Effector CD4-positive, alpha-beta T cell (primary cell): Measurements from ENCODE around the gene UBL5.
"Not testable (repeated sequence)": the region's sequence is repeated elsewhere in the genome, so short reads cannot be mapped to it uniquely, and the experiment has no call there.

Experiments used
- DNase-seq: peaks from one replicate; pipeline ENCODE4 v3.0.0-alpha.2; 2020

The UBL5 gene

DNA sequence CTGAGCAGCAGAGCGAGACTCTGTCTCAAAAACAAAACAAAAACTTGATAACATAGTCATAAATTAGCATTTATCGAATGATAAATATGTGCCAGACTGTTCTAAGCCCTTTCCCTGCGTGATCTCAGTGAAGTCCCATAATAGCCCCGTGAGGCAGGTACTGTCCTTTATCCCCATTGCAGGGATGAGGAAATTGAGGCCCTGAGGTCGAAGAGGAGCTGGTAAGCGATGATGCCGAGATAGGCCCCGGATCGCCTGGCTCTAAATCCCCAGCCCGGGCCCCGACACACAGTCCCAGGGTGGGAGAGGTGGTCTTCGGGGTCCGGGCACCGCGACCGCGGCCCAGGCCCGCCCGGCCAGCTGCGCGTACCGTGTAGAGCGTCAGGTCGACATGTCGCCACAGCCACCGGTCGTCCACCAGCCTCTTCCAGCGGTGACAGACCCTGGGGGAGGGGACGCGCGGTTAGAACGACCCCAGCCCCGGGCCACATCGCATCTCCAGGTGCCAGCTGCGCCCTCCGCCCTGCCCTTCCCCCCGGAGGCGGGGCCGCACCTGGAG is 9.5 kb upstream of the UBL5 start:
- no peak for DNase-seq

DNA sequence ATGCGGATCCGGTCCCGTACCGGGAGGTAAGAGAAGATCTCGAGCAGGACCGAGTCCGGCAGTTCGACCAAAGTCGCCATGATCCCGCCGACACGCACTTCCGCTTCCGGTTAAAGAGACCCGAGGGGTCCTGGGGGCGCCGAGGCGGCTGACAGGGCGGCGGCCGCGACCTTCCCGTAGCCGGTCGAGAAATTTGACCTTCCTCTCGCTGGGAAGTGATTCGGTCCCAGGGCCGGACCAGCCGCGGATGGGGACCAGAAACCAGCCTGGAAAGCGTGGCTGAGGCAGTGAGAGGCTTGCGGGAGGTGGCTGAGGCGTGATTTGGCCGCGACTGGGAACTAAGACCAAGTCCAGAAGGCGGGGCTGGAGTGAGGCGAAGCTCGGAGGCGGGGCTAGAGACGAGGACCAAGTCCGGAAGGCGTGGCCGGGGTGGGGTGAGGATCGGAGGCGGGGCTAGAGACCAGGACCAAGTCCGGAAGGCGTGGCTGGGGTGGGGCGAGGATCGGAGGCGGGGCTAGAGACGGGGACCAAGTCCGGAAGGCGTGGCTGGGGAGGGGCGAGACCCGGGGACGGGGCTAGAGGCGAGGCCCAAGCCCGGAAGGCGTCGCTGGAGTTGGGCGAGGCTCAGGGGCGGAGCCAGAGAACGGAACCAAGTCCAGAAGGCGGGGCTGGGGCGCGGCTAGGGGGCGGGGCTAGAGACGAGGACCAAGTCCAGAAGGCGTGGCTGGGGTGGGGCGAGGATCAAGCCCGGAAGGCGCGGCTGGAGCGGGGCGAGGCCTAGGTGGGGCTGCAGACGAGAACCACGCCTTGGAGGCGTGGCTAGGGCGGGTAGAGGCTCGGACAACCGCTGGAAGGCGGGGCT is 8.8 kb upstream of the UBL5 start, which contains the start of gene FBXL12:
FBXL12 (minus strand) TSS at position 346 of the 862 bp plus-strand sequence; CDS start at position 80, 266 bp downstream.
- DNase-seq, result peak; percentile 100

DNA sequence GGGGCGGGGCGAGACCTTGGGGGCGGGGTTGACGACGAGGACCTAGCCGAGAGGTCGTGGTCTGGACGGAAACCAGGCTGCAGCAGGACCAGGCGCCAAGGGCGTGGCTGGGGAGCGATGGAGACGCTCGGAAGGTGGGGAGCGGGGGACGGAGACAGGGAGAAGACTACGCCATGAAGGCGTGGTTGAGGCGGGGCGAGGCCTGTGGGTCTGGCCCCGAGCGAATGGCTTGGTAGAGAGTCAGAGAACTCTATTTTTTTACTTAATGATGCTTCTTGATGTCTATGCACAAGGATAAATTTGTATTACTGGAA is 8.2 kb upstream of the UBL5 start:
- no peak for DNase-seq

DNA sequence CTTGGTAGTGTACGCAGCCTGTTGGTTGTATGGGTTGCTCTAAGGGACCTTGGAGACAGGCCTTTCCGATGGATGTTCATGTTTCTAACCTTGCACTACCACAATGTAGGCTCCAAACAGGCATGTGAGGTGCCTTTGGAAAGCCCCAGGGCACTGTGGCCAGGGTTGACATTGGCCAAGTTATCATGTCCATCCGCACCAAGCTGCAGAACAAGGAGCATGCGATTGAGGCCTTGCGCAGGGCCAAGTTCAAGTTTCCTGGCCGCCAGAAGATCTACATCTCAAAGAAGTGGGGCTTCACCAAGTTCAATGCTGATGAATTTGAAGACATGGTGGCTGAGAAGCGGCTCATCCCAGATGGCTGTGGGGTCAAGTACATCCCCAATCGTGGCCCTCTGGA is 7.7 kb upstream of the UBL5 start:
- not testable (repeated sequence) for DNase-seq

DNA sequence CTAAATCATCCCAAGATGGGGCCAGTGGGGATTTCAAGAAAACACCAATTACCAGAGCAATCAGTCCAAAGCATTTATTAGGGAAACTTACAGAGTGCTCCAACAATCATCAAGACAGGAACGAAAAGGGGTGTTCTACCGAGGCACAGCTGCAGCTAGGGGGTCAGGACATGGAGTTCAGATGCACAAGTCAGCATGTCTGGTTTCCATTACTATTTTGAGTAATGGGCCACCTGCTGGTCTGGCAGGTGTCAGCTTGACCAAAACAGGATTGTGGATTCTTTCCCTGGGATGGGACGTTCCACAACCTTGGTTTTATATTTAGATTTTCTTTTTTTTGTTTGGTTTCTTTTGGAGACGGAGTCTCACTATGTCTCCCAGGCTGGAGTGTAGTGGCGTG is 3.9 kb upstream of the UBL5 start:
- no peak for DNase-seq

DNA sequence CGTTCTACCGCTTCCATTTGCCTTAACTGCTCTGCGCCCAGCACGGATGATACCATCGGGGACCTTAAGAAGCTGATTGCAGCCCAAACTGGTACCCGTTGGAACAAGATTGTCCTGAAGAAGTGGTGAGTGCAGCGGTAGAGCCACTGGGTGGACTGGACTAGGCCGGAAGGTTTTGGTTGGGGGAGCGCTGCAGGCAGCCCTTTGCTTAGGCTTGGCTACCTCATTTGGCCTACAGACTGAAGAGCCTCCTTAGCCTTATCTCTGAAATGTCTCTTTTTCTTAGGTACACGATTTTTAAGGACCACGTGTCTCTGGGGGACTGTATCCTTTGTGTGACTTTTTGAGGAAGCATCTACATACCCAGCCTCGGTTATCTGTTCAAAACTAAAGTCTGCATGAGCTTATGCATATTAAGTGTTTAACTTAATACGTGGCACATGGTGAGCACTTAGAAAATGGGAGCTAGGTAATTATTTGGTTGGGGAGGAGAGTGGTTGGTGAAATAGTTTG is 889 bp downstream of the UBL5 start:
- no peak for DNase-seq

DNA sequence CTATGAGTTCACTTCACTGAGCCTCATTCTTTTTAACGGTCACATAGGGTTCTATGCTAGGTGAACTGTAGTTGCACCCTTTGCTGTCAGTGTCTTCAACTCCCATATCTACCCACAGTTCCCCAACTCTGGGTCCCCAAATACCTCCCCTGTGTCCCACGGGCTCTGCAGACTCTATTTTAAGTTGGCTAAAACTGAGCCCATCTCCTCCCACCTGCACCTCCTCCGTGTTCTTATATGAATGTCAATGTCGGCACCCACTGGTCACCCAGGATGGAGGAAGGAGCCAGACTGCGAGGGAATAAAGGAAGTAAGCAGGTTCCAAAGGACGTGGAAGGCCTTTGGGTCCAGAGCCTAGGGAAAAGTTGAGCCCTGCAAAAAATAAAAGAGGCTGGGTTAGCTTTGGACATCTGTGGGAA is 6.6 kb downstream of the UBL5 start:
- DNase-seq, result no peak

DNA sequence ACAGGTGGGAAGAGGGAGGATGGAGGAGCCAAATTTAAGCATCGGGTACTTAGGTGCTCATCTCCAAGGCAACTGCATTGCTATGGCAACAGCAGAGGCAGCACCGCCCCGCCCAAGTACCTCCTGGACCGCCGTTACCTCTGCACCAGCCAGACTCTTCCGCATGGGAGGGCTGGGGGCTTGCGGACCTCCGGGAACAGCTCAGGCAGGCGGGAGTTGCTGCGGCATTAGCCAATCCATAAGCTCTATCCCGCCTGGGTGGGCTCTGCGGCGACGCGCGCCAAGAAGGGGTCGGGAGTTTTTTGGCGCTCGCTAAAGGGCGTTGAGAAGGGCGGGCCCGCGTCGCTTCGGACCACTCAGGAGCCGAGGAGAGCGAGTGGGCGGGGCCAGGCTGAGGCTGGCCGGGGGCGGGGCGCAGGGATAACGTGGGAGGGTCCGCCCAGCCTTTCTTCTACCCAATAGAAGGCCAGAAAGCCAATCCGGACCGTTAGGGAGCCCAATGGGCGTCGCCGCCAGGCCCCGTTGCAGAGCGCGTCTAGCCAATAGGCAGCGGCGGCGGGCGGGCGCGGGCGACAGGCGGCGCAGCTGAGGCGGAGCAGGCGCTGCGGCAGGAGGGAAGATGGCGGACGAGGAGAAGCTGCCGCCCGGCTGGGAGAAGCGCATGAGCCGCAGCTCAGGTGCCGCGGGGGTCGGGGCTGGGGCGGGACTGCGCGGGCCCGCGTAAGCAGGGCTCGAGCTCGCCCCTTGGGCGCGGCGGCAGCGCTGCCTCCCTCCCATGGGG is 7.2 kb downstream of the UBL5 start, which contains the start of gene PIN1:
PIN1 (plus strand) TSS at position 593 of the 781 bp plus-strand sequence; CDS start at position 620, 27 bp downstream.
- DNase-seq, result peak; percentile 98

DNA sequence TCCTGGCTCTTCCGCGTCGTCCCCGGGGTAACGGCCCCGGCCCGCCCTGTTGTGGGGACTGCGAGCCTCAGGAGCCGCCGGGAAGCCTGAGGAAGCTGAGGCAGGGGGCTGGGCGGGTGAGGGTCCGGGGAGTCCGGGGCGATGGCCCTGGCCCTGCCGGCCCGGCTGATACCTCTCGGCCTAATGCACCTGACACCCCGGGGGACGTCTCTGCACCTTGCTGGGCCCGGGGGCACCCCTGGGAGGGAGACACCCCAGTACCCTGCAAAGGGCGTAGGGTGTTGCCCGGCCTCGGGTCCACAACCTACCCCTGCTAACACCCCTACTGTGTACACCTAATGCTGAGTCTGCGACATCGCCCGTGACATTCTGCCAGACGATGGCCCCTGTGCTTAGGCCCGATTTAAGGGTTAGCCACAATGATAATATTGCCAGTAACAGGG is 7.8 kb downstream of the UBL5 start:
- DNase-seq, result no peak

DNA sequence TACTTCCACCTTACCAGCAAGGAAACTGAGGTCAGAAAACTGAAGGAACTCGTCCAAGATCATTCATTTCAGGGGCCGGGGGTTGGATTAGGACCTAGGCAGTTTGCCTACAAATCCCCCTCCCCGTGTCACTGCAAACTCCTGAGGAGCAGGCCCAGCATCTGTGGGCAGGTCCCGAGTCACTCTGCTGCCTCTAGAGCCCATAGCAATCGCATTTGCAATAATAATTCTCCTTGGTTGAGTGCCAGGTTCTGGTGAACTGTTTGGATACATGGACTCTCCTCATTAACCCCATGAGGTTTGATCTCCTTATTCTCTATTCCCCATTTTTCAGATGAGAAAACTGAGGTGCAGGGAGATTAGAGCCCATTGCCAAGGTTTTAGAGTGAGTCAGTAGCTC is 8.3 kb downstream of the UBL5 start:
- no peak for DNase-seq

DNA sequence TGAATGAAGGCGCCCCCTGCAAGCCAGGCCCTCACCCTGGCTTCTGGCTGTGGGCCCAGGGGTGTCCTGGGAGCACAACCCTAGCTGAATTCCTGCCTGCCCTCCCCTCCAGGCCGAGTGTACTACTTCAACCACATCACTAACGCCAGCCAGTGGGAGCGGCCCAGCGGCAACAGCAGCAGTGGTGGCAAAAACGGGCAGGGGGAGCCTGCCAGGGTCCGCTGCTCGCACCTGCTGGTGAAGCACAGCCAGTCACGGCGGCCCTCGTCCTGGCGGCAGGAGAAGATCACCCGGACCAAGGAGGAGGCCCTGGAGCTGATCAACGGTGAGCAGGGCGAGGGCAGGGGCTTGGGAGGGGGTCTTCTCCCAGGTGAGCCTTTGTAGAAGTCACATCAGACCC is 10.6 kb downstream of the UBL5 start:
- no peak for DNase-seq

DNA sequence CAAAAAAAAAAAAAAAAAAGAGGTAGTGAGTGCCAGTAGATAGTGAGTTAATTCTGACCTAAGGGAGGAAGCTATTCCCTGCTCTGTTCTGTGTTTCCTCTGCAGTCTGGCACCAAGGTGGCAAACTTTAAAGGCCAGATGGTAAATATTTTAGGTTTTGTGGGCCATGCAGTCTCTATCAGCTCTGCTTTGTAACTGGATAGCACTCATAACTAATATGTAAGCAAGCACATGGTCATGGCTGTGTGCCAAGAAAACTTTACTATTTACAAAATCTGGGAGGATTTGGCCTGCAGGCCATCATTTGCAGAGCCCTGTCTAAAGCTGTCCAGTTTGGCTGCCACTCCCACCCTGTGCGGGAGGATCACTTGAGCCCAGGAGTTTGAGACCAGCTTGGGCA is 11.7 kb downstream of the UBL5 start:
- no peak for DNase-seq

DNA sequence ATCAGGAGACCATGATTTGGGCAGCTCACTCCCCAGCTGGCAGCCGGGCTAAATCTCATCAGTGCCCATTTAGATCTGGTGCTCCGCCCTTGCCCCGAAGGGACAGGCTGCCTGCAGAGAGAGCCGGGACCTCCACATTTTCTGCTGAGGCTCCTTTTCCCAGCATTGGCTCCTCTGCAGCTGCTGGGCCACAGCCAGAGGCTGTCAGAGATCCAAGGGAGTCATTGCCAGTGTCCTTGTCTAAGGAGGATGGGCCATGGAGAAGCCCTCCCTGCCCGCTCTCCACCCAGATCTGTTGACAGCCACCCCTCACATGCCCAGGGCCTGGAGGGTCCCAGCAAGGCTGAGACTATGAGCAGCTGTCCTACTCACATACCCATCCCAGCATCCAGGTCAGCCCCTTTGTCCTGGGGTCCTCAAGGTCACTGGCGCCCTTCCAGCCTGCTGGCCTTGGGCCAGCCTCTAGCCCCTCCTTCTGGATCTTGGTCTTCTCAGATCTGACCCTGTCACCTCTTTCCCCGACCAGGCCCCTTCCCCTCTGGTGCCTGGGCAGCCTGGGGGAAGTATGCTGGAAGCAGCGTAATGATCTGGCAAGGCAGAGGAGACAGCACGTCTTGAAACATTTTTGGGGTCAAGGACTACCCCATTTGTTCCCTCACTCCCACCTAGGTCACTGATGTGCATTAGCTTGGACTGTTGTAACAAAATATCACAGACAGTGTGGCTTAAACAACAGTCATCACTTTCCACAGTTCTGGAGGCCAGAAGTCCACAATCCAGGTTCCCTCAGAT is 15.3 kb downstream of the UBL5 start:
- DNase-seq, result no peak

DNA sequence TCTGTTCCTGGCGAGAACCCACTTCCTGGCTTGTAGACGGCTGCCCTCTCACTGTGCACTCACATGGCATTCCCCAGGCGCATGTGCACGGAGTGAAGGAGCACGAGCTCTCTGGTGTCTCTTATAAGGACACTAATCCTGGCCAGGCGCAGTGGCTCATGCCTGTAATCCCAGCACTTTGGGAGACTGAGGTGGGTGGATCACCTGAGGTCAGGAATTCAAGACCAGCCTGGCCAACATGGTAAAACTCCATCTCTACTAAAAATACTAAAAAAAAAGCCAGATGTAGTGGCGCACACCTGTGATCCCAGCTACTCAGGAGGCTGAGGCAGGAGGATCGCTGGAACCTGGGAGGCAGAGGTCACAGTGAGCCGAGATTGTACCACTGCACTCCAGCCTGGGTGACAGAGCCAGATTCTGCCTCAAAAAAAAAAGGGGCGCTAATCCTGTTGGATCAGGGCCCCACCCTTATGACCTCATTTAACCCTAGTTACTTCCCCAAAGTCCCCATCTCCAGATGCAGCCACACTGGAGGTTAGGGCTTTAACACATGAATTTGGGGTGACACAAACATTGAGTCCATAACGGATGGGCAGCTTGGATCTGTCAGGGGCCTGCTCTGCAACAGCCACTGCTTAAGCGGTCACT is 16.0 kb downstream of the UBL5 start:
- DNase-seq, result not testable (repeated sequence)

DNA sequence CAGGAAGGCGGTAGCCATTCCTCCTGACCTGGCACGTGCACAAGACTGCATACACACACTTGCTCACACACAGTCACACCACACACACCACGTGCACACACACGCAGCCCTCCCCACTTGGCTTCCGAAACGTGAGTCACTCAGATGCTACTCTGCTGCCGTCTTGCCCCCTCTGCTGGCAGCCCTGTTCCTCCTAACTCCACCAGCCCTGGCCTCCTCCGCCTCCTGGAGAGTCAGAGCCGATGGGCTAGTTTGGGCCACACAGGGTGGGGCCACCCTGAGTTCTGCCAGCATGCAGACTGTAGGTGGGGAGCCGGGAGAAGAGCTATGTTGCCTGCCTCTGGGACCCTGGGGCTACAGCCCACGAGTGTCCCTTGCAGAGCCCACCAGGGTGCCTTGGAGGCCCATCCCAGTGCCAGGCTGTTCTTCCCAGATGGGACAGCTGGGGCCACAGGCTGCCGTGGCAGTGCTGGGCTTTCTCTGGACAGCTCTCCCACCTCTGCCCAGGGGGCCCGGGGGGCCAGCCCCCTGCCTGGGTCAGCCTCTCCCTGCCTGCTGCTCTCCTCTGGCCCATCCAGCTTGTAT is 19.5 kb downstream of the UBL5 start:
- no peak for DNase-seq

DNA sequence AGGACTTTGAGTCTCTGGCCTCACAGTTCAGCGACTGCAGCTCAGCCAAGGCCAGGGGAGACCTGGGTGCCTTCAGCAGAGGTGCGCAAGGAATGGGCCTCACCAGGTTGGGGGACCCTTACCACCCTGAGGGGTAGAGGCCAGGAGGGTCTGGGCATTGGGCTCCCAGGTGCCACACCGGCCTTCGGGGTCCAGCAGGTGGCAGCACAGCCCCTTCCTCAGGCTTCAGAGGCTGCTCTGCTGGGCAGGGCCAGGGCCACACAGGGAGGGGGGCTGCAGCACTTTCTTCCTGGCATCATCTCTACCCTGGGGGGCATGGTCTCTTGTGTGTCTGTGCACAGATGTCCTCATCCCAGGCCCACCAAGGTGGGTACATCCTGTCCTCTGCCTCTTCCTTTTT is 20.3 kb downstream of the UBL5 start:
- DNase-seq, result peak; percentile 21

DNA sequence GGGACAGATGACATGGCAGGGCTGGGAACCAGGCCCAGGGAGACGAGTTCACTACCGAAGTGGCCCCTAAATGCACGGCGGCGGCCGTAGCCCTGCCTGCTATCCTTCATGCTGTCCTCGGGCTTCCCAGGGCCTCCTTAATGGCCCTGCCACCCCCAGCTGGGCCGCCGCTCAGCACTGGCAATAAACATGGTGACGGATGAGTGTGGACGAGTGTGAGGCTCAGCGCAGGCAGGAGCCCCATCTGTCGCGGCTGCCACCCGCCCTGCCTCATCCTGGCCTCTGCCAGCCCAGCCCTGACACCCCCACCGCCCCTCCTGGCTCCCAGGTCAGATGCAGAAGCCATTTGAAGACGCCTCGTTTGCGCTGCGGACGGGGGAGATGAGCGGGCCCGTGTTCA is 21.0 kb downstream of the UBL5 start:
- no peak for DNase-seq

DNA sequence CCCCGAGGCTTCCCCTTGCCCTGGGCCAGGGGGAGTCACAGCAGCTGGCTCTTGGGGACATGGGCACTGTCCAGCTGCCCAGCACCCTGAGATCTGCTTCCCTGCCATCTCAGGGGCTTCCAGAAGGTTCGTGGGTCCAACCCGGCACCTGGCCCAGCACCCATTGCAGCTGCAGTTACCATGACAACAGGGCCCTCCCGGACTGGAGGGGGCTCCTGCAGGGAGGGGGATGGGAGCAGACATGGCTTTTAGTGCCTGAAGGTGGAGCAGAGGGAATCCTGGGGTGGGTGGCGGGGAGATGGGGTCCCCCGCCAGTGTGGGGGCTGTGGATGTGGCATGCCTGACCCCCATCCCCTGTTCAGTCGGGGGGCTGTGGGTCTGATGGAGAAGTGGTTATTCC is 22.1 kb downstream of the UBL5 start:
- DNase-seq, result no peak

DNA sequence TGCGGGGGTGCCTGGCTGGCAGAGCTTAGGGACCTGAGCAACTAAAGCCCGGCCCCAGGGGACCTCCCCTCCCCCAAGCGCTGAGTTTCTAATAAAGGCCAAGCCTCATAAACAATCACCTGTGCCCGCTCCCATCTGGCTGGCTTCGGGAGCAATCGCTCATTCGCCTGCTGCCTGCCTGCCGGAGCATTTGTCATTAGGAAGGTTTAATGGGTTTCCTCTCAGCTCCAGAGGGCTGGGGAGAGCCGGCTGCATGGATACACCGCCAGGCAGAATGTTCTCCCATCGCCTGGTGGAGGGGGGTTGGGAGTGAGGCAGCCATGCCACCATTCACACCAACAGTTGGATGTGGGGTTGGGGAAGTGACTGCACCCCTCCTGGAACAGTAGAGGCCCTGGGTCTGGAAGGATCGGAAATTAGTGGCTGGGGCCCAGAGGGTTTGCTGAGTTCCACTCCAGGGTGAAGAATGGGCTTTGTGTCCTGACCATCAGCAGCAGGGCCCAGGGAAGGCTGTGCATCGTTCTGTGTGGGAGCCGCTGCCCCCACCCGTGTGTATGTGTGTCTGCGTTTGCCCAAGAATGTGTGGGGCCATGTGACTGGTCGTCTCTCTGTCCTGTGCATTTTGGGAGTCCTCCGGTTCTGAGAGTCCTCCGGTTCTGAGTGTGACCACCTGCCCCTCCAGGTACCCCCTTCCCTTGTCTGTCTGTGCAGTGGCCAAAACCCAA is 22.7 kb downstream of the UBL5 start:
- no peak for DNase-seq

DNA sequence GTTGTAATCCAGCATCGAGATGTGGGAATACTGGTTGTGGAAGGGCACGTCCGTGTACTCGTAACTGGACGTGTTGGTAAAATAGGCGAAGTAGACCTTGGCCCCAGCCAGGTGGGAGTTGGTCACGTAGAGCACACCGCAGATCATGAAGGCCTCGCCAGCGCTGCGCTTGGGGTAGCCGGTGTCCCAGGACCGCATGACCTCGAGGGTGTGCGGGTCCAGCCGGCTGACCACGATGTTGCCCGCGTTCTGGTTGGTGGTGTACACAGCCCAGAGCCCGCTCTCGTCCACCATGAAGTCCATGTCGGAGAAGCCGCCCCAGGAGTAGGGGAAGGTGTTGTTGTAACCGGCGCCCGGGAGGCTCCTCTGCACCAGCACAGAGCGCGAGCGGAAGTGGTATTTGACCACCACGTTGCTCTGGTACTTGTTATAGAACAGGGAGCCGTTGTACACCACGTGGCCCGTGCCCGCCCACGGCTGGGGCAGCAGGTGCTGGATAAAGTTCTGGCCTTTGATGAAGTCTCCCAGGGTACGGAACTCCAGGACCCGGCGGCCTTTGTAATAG is 26.6 kb downstream of the UBL5 start:
- no peak for DNase-seq

DNA sequence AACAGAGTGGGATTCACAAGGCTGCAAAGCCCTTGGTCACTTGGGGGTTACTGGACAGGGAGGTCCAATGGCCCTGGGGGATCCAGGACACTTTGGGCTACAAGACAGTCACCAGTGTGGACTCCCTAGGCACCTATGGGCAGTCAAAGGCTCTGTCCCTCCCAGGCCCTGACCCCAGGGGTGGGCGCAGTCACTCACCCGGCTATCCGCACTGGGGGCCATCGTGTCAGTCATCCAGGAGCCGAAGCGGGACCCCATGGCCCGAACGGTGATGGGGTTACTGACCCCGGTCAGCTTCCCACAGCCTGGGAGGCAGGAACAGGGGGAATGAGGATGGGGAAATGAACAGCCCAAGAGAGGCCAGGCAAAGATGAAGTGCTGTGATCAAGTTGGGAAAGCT is 28.9 kb downstream of the UBL5 start:
- DNase-seq, result no peak
